K562 (cell line): ENCODE measurements around the gene LRP1B. TPM values are rescaled to one million over a fixed set of nuclear protein-coding genes. Genes with fewer than 3 reads are reported as not detected.

Source experiments
- ATAC-seq: fragments of 200-7000 bp; cut with Tn5 transposase; 3 replicates; pipeline ENCODE4 v1.9.1; 2020; ENCODE audit warnings: moderate library complexity
- BruUV-seq: library from RNA; stranded (reverse); fragments of 400-500 nt; replicated peaks from 2 replicates; lab custom pipeline; 2021; lab: Mats Ljungman, UMichigan
- CTCF ChIA-PET: fragments of 300-600 bp; formaldehyde crosslinking; extraction: SDS; loops from one replicate; lab custom pipeline; 2021; ENCODE audit warnings: low intra/inter-chr PET ratio; lab: Yijun Ruan, JAX
- POLR2A ChIA-PET: fragments of 300-600, 350-650 bp; sonication (Branson Sonifier 250); formaldehyde crosslinking; extraction: SDS; loops from one replicate; lab custom pipeline; 2021; ENCODE audit warnings: antibody characterized with exemption, inconsistent platforms; lab: Yijun Ruan, JAX
- DNase-seq, 4 experiments: peaks; one replicate each; pipeline versions ENCODE4 v3.0.0 to v3.0.0-alpha.2; 2011 to 2018; ENCODE audit warnings: low spot score in 3 of 4, mixed read lengths in 3 of 4; ENCODE audit errors: extremely low read depth in 1 of 4
- FAIRE-seq: peaks from 2 replicates; lab custom pipeline; 2011; peaks lifted over from hg19 to GRCh38; lab: Jason Lieb, UNC
- H2AFZ ChIP-seq: 2 replicates; pipeline ENCODE4 v1.6.0; 2011; ENCODE audit warnings: low read depth, low read length, control low read depth, inconsistent platforms
- H3K27ac ChIP-seq: fragments of 200-600 bp; 3 replicates; pipeline ENCODE4 v1.8.0; 2011; ENCODE audit warnings: low read depth, mild to moderate bottlenecking, control low read depth, inconsistent platforms, low read length, moderate library complexity, mixed read lengths; ENCODE audit errors: extremely low read depth
- H3K27me3 ChIP-seq, 2 experiments: fragments of 300-600 bp in 1 of 2; 2 replicates in 1 of 2; 3 replicates in 1 of 2; pipeline versions ENCODE4 v1.6.0 to v1.8.0; 2011; ENCODE audit warnings: inconsistent platforms in 2 of 2, low read length in 2 of 2, mild to moderate bottlenecking in 1 of 2, mixed read lengths in 1 of 2, moderate library complexity in 1 of 2; ENCODE audit not compliant: control insufficient read depth in 2 of 2, insufficient read depth in 2 of 2
- H3K36me3 ChIP-seq: fragments of 300-600 bp; 3 replicates; pipeline ENCODE4 v1.8.0; 2011; ENCODE audit warnings: mild to moderate bottlenecking, low read length, inconsistent platforms; ENCODE audit not compliant: control insufficient read depth, insufficient read depth
- H3K4me1 ChIP-seq, 2 experiments: fragments of 200-600 bp in 1 of 2; replicated peaks in 1 of 2; 2 replicates in 1 of 2; 3 replicates in 1 of 2; pipeline versions ENCODE4 v1.5.1 to v1.8.0; 2011; ENCODE audit warnings: inconsistent platforms in 2 of 2, low read length in 2 of 2, mild to moderate bottlenecking in 1 of 2, mixed read lengths in 1 of 2, moderate library complexity in 1 of 2; ENCODE audit not compliant: control insufficient read depth in 2 of 2, insufficient read depth in 2 of 2
- H3K4me2 ChIP-seq: 2 replicates; pipeline ENCODE4 v1.6.1; 2011; ENCODE audit warnings: low read length, control low read depth, inconsistent platforms, mixed read lengths; ENCODE audit not compliant: insufficient read depth
- H3K4me3 ChIP-seq: fragments of 200-600 bp; sonication (generic), shearing (Covaris generic); 2 replicates; pipeline ENCODE4 v1.5.1; 2016; ENCODE audit warnings: control low read depth, inconsistent platforms
- H3K79me2 ChIP-seq: fragments of 200-600 bp; 3 replicates; pipeline ENCODE4 v1.8.0; 2011; ENCODE audit warnings: low read length, inconsistent platforms; ENCODE audit not compliant: control insufficient read depth, insufficient read depth
- H3K9ac ChIP-seq, 2 experiments: 2 replicates each; pipeline versions ENCODE4 v1.6.0 to v1.6.1; 2011; ENCODE audit warnings: low read depth in 2 of 2, low read length in 2 of 2, control low read depth in 1 of 2, inconsistent platforms in 1 of 2, mild to moderate bottlenecking in 1 of 2, mixed read lengths in 1 of 2; ENCODE audit not compliant: insufficient read depth in 1 of 2
- H3K9me1 ChIP-seq: one replicate; pipeline ENCODE4 v1.6.0; 2011; ENCODE audit warnings: inconsistent platforms, mild to moderate bottlenecking, low read length, moderate library complexity; ENCODE audit not compliant: control insufficient read depth, insufficient read depth
- H3K9me3 ChIP-seq: replicated peaks from 2 replicates; pipeline ENCODE4 v1.5.1; 2011; ENCODE audit warnings: low read depth, low read length, inconsistent platforms; ENCODE audit not compliant: control insufficient read depth, insufficient read depth
- H4K20me1 ChIP-seq: replicated peaks from 2 replicates; pipeline ENCODE4 v1.6.1; 2011; ENCODE audit warnings: low read length, inconsistent platforms, mixed read lengths; ENCODE audit not compliant: control insufficient read depth, insufficient read depth
- ARID1B ChIP-seq: fragments of 450-650 bp; IDR thresholded peaks from 2 replicates; pipeline ENCODE4 v1.6.1; 2016; ENCODE audit warnings: antibody characterized with exemption, mild to moderate bottlenecking, inconsistent platforms
- MCM2 ChIP-seq: fragments of 450-650 bp; IDR thresholded peaks from 2 replicates; pipeline ENCODE4 v1.6.1; 2017; ENCODE audit warnings: low read depth, mild to moderate bottlenecking
- NFRKB ChIP-seq: fragments of 450-650 bp; IDR thresholded peaks from 2 replicates; pipeline ENCODE4 v1.6.1; 2016; ENCODE audit warnings: low read depth
- NONO ChIP-seq, 2 experiments: fragments of 200-400 bp in 1 of 2; fragments of 450-650 bp in 1 of 2; formaldehyde crosslinking in 1 of 2; IDR thresholded peaks; 2 replicates each; pipeline ENCODE4 v1.6.1; 2017; ENCODE audit warnings: low read depth in 2 of 2, mild to moderate bottlenecking in 2 of 2, moderate library complexity in 2 of 2, low read length in 1 of 2
- PML ChIP-seq: IDR thresholded peaks from 2 replicates; pipeline ENCODE4 v1.6.1; 2012; ENCODE audit warnings: low read length, inconsistent platforms
- SETDB1 ChIP-seq: IDR thresholded peaks from one replicate; pipeline ENCODE4 v1.6.1; 2012; ENCODE audit warnings: low read length, control low read depth, inconsistent platforms
- SIX5 ChIP-seq, 2 experiments: IDR thresholded peaks; 2 replicates each; pipeline ENCODE4 v1.6.1; 2011; ENCODE audit warnings: low read length in 2 of 2, borderline replicate concordance in 1 of 2, low read depth in 1 of 2, mild to moderate bottlenecking in 1 of 2, moderate library complexity in 1 of 2; ENCODE audit not compliant: insufficient read depth in 1 of 2
- SMAD3 ChIP-seq: fragments of 450-650 bp; formaldehyde crosslinking; conservative IDR thresholded peaks from 2 replicates; pipeline ENCODE4 v1.4.0; 2020; ENCODE audit warnings: mild to moderate bottlenecking
- SMARCA4 ChIP-seq: fragments of 450-650 bp; IDR thresholded peaks from 2 replicates; pipeline ENCODE4 v1.6.1; 2016
- STAT5A ChIP-seq: IDR thresholded peaks from 2 replicates; pipeline ENCODE4 v1.6.1; 2012; ENCODE audit warnings: low read length, inconsistent platforms, borderline replicate concordance
- ZNF134 ChIP-seq: fragments of 250-450 bp; sonication (Bioruptor Pico); conservative IDR thresholded peaks from 2 replicates; pipeline ENCODE4 v1.4.0; 2020
- ZNF165 ChIP-seq: fragments of 250-450 bp; sonication (Bioruptor Pico); IDR thresholded peaks from 2 replicates; pipeline ENCODE4 v1.4.0; 2020; ENCODE audit warnings: borderline replicate concordance
- ZSCAN32 ChIP-seq: fragments of 450-650 bp; formaldehyde crosslinking; IDR thresholded peaks from 2 replicates; pipeline ENCODE4 v1.4.0; 2020; ENCODE audit warnings: mild to moderate bottlenecking, moderate library complexity
- WGBS: fragments of 100-300 bp; shearing (Covaris generic); methylation state at CpG from one replicate; pipeline ENCODE4 v1.1.6; 2016; ENCODE audit warnings: low coverage, mixed read lengths; ENCODE audit not compliant: insufficient coverage; ENCODE audit errors: missing lambda C conversion rate; 5-methylcytosine and 5-hydroxymethylcytosine counted together
- in situ Hi-C: fragments of 300-500 bp; cut with MboI; formaldehyde crosslinking; loops from 4 replicates; pipeline ENCODE4 v1.15.0; 2018; ENCODE audit warnings: inconsistent platforms, mixed read lengths
- intact Hi-C: fragments of 100-400 bp; cut with micrococcal nuclease; formaldehyde crosslinking; loops from 2 replicates; pipeline ENCODE4 v1.14.2; 2022
- polyA plus RNA-seq, 8 experiments: library from polyadenylated mRNA; depleted of rRNA in 4 of 8; stranded (reverse) in 5 of 8; unstranded in 3 of 8; fragments of >200 nt; fragmentation: Nextera tagmentation in 2 of 8; fragmentation: Illumina TruSeq in 1 of 8; extraction: Ambion mirVana in 2 of 8; extraction: Trizol in 1 of 8; gene quantifications; 2 replicates each; pipeline versions ENCODE4 v1.2.1 to v1.2.3, GENCODE V29; 2011 to 2014; ENCODE audit warnings: inconsistent platforms in 1 of 8, missing spikeins in 1 of 8
- total RNA-seq, 7 experiments: library from RNA; depleted of rRNA in 6 of 7; stranded (reverse); fragments of >200 nt in 6 of 7; fragmentation: Illumina TruSeq in 2 of 7; extraction: Trizol in 2 of 7; gene quantifications; 2 replicates each; pipeline versions ENCODE4 v1.2.1 to v1.2.3, GENCODE V29; 2011 to 2021; ENCODE audit warnings: low replicate concordance in 1 of 7
- TF ChIP-seq, protein P1 (sequence below): fragments of 250-450 bp; sonication (Bioruptor Pico); IDR thresholded peaks from 2 replicates; pipeline ENCODE4 v1.4.0; 2020; ENCODE audit warnings: mild to moderate bottlenecking, moderate library complexity

LRP1B gene
- total and polyA plus RNA-seq, 9 of the 15 experiments (the other 6 are each of a cell fraction or from before 2014, with no cell fraction given): not detected

DNA sequence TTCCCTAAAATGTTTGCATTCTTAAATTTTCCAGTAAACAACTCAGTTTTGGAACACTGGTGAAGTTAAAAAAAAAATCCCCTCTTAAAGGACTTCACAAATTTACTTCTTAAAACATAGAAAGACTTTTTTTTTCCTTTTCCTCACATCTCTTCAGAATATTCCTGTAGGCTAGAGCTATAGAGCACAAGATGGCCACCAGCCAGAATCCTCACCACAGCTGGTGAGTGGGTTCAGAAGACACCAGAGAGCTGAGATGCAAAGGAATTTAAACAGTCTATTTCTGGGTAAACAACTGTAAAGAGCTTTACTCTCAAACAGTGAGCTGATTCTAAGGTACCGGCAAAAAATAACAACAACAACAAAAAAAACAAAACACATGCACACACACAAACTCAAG, 252.8 kb downstream of the LRP1B start:
- no peak for DNase-seq
- ATAC-seq: no peak
- in situ Hi-C loops: no loop called here
- no peaks in the 10 kb centered on the region for H3K9me1 ChIP-seq
- POLR2A ChIA-PET: no interaction called here
- CTCF ChIA-PET: no interaction called here
- 19% methylated on average over 1 of the region's 1 CpG for WGBS
- TF ChIP-seq ZSCAN32 (no peak), SMARCA4 (no peak), PML (no peak), ARID1B (no peak), NFRKB (no peak)
- H3K9ac ChIP-seq: no peak overlapping the region
- no peak overlapping the region for H2AFZ ChIP-seq
- no peaks in the 10 kb centered on the region for H3K27me3 ChIP-seq
- no peaks in the 10 kb centered on the region for H3K79me2 ChIP-seq
- BruUV-seq: no TSS peak
- H3K4me2 ChIP-seq: no peak overlapping the region
- no peak overlapping the region for H3K4me3 ChIP-seq
- no peaks in the 10 kb centered on the region for H3K9me3 ChIP-seq
- no peaks in the 10 kb centered on the region for H3K4me1 ChIP-seq
- no peaks in the 10 kb centered on the region for H4K20me1 ChIP-seq
- no peak overlapping the region for H3K27ac ChIP-seq
- H3K36me3 ChIP-seq: no peaks in the 10 kb centered on the region
- intact Hi-C loops: no loop called here
- FAIRE-seq: no peak

DNA sequence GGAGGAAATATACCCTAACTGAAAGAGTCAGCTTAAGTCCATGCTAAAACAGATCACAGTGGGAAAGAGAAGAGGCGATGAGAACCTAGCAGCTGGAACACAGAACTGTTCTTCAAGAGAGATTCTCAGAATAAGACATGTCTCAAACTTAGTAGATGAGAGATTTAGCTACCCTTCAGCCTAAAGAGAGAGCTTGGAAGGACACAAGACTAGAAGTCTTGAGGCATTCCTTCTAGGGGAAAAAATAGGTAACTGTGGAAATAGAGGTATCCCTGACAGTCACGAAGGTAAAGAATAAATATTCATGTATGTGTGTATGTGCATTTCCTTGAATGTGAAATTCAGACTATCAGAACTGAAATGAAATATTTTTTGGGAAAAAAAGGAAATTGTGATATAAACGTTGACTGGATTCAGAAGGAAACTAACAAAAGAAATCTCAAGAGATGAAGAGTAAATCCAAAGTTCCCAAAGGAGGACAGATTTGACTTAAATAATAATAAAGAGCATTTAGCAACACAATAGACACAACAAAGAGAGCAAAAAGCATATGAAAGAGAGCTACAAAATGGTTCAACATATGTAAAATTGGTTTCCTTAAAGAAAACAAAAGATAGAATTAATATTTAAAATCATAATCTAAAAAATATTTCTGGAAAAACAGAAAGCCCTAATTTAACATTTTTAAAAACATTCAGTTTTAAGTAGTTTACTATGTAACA, 258.7 kb downstream of the LRP1B start:
- H3K27ac ChIP-seq: no peak overlapping the region
- H3K36me3 ChIP-seq: no peaks in the 10 kb centered on the region
- 4% methylated on average over 3 of the region's 3 CpGs for WGBS
- H3K9ac ChIP-seq: no peak overlapping the region
- no peaks in the 10 kb centered on the region for H3K9me1 ChIP-seq
- H3K4me1 ChIP-seq: no peaks in the 10 kb centered on the region
- H3K9me3 ChIP-seq: no peaks in the 10 kb centered on the region
- H3K4me2 ChIP-seq: no peak overlapping the region
- in situ Hi-C loops (no loop called here), intact Hi-C loops (no loop called here)
- H3K79me2 ChIP-seq: no peaks in the 10 kb centered on the region
- no TSS peak for BruUV-seq
- H4K20me1 ChIP-seq: no peaks in the 10 kb centered on the region
- no peak overlapping the region for H3K4me3 ChIP-seq
- H3K27me3 ChIP-seq: no peaks in the 10 kb centered on the region
- FAIRE-seq (no peak), ATAC-seq (no peak), DNase-seq (no peak)
- ChIA-PET POLR2A (no interaction called here), CTCF (no interaction called here)
- no peak overlapping the region for H2AFZ ChIP-seq
- TF ChIP-seq SIX5 (IDR thresholded peaks at IDR 0.05; ENCODE audit: borderline replicate concordance in 1 of 2, insufficient read depth in 1 of 2, low read depth in 1 of 2, low read length in 2 of 2) (no peak), SETDB1 (no peak), MCM2 (no peak), ZNF134 (CRISPR knock-in tag) (no peak), NONO (IDR thresholded peaks at IDR 0.05; ENCODE audit: low read depth in 2 of 2, low read length in 1 of 2) (no peak), ZNF165 (no peak), STAT5A (no peak), SMAD3 (CRISPR knock-in tag) (no peak)
- TF ChIP-seq, protein P1, sequence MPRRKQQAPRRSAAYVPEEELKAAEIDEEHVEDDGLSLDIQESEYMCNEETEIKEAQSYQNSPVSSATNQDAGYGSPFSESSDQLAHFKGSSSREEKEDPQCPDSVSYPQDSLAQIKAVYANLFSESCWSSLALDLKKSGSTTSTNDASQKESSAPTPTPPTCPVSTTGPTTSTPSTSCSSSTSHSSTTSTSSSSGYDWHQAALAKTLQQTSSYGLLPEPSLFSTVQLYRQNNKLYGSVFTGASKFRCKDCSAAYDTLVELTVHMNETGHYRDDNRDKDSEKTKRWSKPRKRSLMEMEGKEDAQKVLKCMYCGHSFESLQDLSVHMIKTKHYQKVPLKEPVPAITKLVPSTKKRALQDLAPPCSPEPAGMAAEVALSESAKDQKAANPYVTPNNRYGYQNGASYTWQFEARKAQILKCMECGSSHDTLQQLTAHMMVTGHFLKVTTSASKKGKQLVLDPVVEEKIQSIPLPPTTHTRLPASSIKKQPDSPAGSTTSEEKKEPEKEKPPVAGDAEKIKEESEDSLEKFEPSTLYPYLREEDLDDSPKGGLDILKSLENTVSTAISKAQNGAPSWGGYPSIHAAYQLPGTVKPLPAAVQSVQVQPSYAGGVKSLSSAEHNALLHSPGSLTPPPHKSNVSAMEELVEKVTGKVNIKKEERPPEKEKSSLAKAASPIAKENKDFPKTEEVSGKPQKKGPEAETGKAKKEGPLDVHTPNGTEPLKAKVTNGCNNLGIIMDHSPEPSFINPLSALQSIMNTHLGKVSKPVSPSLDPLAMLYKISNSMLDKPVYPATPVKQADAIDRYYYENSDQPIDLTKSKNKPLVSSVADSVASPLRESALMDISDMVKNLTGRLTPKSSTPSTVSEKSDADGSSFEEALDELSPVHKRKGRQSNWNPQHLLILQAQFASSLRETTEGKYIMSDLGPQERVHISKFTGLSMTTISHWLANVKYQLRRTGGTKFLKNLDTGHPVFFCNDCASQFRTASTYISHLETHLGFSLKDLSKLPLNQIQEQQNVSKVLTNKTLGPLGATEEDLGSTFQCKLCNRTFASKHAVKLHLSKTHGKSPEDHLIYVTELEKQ (CRISPR knock-in tag): no peak
